CD4-positive, alpha-beta T cell treated with Interleukin-15 for 4 hours (primary cell): Measurements from ENCODE around the gene CCDC186.
A peak's percentile ranks its signal among the peaks of the same experiment; 100 is the strongest.

Experiments
- DNase-seq: peaks from one replicate; pipeline ENCODE4 v3.0.0-alpha.2; 2020; ENCODE audit warnings: low spot score

The CCDC186 gene

DNA sequence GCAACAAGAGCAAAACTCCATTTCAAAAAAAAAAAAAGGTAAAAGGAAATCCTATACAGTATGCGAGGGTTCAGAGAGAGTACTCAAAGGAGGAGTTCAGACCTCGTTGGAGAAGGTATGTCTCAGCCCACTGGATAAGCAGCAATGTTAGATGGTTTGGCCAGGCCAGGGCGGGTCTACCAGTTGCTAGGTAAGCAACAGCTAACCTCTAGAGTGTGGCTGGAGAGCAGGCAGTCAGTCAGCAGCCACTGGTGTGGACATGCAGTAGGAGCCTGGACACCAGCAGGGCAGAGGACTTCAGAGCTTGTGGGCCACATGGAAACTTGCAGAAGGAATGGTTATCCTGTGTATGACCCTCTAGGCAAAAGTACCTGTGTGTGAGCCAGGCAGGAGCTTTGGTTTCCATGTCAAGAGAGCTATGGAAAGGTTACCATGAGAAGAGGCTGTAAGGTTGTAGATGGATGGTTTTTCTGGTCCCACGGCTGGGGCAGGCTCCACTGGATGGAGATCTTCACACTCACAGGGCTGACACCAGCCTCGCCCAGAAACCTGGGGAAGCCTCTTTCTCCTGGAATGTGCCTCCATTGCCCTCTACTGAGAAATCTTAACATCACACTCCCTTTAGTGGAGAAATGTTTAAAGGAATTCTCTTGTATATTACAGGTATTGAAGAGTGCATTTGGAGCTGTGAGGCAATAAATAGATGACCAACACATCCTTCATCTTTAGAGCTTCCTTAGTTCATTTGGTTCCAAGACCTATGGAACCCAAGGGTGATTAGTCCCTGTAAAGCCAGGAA lies 63.6 kb downstream of the CCDC186 start:
- DNase-seq = no peak

DNA sequence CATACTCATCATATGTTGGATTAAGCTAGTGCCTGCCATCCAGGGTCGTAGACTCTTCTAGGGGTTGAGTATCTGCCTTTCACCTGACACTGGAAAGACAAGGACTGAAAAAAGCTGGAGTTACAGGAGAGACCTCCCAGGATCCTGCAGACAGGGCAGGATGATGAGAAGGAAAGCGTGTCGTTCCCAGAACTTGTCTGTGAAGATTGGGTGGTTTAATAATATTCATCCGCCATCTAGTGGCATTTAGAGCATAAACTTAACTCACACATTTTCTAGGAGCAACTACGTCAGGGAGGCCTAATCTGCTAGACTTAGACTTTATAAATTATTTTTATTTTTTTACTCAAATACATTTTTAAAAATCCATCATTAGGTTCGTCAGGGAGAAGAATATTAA lies 70.7 kb downstream of the CCDC186 start:
- peak; percentile 30 for DNase-seq

DNA sequence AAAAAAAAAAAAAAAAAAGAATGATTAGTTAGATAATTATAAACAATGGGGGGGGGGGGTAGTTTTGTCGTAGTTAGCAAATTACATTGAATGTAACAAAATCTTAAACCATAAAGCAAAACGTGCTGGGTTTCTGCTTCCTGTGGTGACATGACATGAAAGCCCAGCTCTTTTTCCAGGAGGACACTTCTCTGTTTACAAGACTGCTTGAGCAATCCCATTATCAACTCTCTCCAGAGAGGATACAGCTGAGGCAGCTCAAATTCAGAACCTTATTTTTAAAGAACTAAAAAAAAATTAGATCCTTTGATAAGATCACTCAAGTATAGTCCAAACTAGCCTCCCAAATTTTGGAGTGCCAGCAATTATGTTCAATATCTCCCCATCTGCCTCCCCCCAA lies 71.7 kb downstream of the CCDC186 start:
- no peak for DNase-seq

DNA sequence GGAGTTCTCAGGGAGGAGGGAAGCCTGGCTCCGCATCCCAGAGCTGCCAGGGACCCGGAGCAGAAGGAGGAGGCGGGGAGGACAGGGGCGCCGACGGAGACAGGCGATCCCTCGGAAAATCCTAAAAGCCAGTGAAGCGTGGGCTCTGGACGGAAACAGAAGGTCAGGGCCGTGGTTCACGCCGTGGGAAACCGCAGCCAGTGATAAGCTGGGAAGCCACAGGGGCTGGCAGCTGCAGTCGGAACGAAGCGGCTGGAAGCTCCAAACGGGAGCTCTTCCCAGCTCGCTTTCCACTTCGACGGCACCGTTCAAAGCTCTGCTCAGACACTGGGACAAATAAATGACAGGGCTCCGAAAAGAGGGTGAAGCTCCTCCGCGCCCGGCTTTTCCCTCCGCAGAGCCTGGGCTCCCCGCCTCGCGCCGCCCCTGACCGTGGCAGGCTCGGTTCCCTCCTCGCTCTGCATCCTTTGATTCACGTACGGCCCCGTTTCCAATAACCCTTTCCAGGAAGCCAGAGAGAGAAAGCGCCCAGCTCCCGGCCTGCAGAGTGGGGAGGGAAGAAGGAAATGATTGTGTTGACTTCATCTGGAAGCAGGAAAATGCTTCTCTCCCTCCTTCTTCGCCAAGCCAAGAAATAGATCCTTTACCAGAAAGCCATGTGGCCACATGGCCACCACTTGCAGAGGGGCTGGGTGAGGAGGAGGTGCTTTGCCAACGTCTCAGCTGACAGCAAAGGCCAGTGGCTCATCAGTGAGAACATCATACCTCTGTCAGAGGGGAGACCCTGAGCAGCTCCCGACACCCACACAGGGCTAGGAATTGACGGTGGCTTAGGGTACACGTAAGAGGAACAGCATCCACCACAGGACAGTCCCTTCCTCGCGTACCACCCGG lies 72.9 kb downstream of the CCDC186 start:
- no peak for DNase-seq

DNA sequence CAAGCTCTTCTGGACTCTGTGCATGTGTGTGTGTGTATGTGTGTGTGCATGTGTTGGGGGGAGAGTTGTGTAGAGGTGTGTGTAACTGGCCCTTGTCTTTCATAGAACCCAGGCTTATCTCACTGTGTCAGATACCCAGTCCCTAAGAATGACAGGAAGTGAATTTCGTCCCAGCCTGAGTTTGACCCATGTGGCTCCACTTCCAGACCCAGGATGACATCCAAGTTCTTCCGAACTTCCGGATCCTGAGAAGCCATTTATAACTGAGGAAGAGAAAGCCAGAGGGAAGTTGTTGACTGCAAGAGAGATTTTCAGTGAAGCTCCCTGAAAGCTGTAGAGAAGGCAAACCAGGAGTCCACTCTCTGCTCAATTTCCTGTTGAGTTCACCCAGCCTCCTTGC lies 77.1 kb downstream of the CCDC186 start:
- no peak for DNase-seq

- DNase-seq = peak; percentile 12
Observed at GRCh38 chr10:114095559-114096337, 78.3 kb downstream of the CCDC186 start.

- no peak for DNase-seq
Observed at GRCh38 chr10:114094795-114095194, 79.2 kb downstream of the CCDC186 start.

GRCh38 chr10:114087655-114088054 lies 86.3 kb downstream of the CCDC186 start:
- DNase-seq = no peak

DNA sequence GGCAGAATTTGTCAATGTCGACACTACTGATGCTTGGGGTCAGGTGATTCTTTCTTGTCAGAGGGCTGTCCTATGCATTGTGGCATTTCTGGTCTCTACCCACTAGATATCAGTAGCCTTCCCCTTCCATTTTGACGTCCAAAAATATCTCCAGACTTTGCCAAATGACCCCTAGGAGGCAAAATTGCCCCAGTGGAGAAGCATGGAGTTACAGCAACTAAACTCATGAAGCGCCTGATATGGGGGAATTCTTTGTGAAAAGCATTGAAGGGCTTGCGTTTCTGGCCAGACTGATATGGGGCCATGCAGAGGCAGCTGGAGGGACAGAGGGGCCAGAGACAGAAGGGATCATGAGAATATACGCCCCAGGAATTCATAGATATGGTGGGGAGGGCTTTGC lies 86.7 kb downstream of the CCDC186 start:
- DNase-seq = no peak

GRCh38 chr10:114084215-114084614 lies 89.8 kb downstream of the CCDC186 start:
- no peak for DNase-seq

GRCh38 chr10:114083040-114083439 lies 91.0 kb downstream of the CCDC186 start:
- DNase-seq = no peak

GRCh38 chr10:114081911-114082583 lies 92.0 kb downstream of the CCDC186 start:
- DNase-seq = no peak

GRCh38 chr10:114079421-114079820 lies 94.6 kb downstream of the CCDC186 start:
- DNase-seq = no peak

DNA sequence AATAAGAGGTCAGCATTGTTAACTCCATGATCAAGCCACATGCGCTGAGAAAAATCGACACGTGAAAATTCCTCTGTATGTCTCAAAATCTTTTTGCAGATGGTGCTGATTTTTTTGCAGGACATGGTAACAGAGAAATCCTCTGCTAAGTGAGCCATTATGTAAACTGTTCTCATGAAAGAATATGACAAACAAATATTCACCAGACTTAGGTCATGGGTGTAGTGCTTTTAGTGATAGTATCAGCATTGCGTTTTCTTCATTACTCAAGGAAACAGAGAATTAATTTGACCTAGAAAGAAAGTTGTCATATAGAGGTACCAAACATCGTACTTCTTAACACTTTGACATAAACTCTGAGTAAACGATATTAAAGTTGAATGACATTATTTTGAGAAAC lies 95.7 kb downstream of the CCDC186 start:
- no peak for DNase-seq

GRCh38 chr10:114077815-114078219 lies 96.2 kb downstream of the CCDC186 start:
- no peak for DNase-seq

DNA sequence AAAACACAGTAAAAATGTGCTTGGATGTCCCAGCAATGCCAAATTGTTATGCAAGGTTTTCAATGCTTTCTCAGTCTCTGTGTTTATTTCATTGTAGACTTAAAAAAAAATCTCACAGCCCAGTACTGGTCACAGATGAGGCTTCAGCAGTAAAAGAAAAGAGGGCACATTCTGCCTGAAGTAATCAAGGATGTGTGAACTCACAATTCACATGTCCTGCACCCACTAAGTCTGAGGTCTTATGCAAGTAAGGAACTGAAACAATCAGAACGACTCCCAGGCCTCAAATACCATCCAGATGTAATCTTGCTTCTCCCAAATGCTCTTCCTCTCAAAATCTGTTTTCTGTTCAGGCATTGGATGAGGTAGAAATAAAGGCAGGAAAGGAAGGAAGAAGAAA lies 96.7 kb downstream of the CCDC186 start:
- DNase-seq = no peak

DNA sequence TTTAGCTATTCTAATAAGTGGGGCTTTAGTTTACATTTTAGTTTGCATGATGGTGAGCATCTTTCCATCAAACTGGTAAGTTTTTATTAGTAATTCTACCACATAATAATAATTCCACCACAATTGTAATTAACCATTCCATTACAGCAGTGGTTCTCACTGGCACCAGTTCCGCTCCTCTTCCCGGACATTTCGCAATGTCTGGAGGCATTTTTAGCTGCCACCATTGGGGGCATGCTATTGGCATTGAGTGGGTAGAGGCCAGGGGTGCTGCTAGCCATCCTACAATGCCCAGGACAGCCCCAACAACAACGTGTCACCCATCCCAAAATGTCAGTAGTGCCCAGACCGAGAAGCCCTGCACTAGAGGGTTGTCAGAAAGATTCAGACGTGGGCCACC lies 98.9 kb downstream of the CCDC186 start:
- no peak for DNase-seq

- DNase-seq = no peak
Observed at GRCh38 chr10:114073395-114074186, 100.4 kb downstream of the CCDC186 start.

- no peak for DNase-seq
Observed at GRCh38 chr10:114071178-114071577, 102.8 kb downstream of the CCDC186 start.
